Measurements from ENCODE around the gene MRPS34. TPM values are rescaled to one million over a fixed set of nuclear protein-coding genes. Genes with fewer than 3 reads are reported as not detected.

Gene MRPS34
- total RNA-seq, 4 donors from 2014 or later = 102 to 253 (median 121) TPM

GRCh38 chr16:1779234-1779701 lies 6.3 kb upstream of the MRPS34 start:
- Histone ChIP-seq H3K27ac (no peak overlapping the region), H3K9me3 (no peaks in the 10 kb centered on the region), H3K4me1 (peaks cover 13 to 31% (median 26%) of the 10 kb centered on the region in 4 donors), H3K4me3 (no peak overlapping the region), H3K27me3 (no peaks in the 10 kb centered on the region), H3K36me3 (peaks cover 0 to 10% (median 5%) of the 10 kb centered on the region in 4 donors)
- 81 to 100% methylated on average over 1 to 8 of the region's 8 CpGs for WGBS, 2 donors (ENCODE audit: low coverage in 1 of 2)
- intact Hi-C loops (cut with DNase I; ENCODE audit: low total_unique reads) = no loop called here
- TF ChIP-seq, protein P1, sequence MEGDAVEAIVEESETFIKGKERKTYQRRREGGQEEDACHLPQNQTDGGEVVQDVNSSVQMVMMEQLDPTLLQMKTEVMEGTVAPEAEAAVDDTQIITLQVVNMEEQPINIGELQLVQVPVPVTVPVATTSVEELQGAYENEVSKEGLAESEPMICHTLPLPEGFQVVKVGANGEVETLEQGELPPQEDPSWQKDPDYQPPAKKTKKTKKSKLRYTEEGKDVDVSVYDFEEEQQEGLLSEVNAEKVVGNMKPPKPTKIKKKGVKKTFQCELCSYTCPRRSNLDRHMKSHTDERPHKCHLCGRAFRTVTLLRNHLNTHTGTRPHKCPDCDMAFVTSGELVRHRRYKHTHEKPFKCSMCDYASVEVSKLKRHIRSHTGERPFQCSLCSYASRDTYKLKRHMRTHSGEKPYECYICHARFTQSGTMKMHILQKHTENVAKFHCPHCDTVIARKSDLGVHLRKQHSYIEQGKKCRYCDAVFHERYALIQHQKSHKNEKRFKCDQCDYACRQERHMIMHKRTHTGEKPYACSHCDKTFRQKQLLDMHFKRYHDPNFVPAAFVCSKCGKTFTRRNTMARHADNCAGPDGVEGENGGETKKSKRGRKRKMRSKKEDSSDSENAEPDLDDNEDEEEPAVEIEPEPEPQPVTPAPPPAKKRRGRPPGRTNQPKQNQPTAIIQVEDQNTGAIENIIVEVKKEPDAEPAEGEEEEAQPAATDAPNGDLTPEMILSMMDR (IDR thresholded peaks at IDR 0.05) = no peak
- no peak for TF ChIP-seq POLR2A (IDR thresholded peaks at IDR 0.05)
- TF ChIP-seq EP300 (IDR thresholded peaks at IDR 0.05; ENCODE audit: low read depth) = no peak
- TF ChIP-seq POLR2AphosphoS5 (IDR thresholded peaks at IDR 0.05) = no peak
- in situ Hi-C loops (cut with MboI; ENCODE audit: low pct_ligation_motif_present in 1 of 4, low pct_unique_long_range_greater_than_20kb in 1 of 4, low sequenced_read_pairs in 3 of 4) = no loop called here
- no peak for DNase-seq

GRCh38 chr16:1778200-1779179 lies 5.6 kb upstream of the MRPS34 start:
- Histone ChIP-seq H3K27ac (no peak overlapping the region), H3K4me1 (peaks cover 17 to 34% (median 26%) of the 10 kb centered on the region in 4 donors), H3K9me3 (no peaks in the 10 kb centered on the region), H3K27me3 (no peaks in the 10 kb centered on the region), H3K4me3 (no peak overlapping the region), H3K36me3 (peaks cover 0 to 10% (median 5%) of the 10 kb centered on the region in 4 donors)
- intact Hi-C loops (cut with DNase I; ENCODE audit: low total_unique reads) = no loop called here
- WGBS, 2 donors (ENCODE audit: low coverage in 1 of 2) = 85% methylated on average over 34 of the region's 34 CpGs; no CpG with 5 or more reads in 1 of the 2 donors
- in situ Hi-C loops (cut with MboI; ENCODE audit: low pct_ligation_motif_present in 1 of 4, low pct_unique_long_range_greater_than_20kb in 1 of 4, low sequenced_read_pairs in 3 of 4) = no loop called here
- DNase-seq = peak; percentile 10
- peak in 1 of 3 donors; percentile 13 for TF ChIP-seq POLR2AphosphoS5 (IDR thresholded peaks at IDR 0.05)
- TF ChIP-seq, protein P1 (IDR thresholded peaks at IDR 0.05) = no peak

GRCh38 chr16:1777375-1778199 lies 4.7 kb upstream of the MRPS34 start:
- 76% methylated on average over 19 of the region's 36 CpGs; no CpG with 5 or more reads in 1 of the 2 donors for WGBS, 2 donors (ENCODE audit: low coverage in 1 of 2)
- Histone ChIP-seq H3K27ac (no peak overlapping the region), H3K4me1 (peaks cover 17 to 36% (median 24%) of the 10 kb centered on the region in 4 donors), H3K9me3 (no peaks in the 10 kb centered on the region), H3K4me3 (no peak overlapping the region), H3K36me3 (peaks cover 0 to 10% (median 5%) of the 10 kb centered on the region in 4 donors), H3K27me3 (no peaks in the 10 kb centered on the region)
- intact Hi-C loops (cut with DNase I; ENCODE audit: low total_unique reads) (no loop called here), in situ Hi-C loops (cut with MboI; ENCODE audit: low pct_ligation_motif_present in 1 of 4, low pct_unique_long_range_greater_than_20kb in 1 of 4, low sequenced_read_pairs in 3 of 4) (no loop called here)
- TF ChIP-seq, protein P1 (IDR thresholded peaks at IDR 0.05) = no peak
- TF ChIP-seq POLR2AphosphoS5 (IDR thresholded peaks at IDR 0.05) = peak in 1 of 3 donors; percentile 27
- no peak for DNase-seq

GRCh38 chr16:1776991-1777374 lies 4.0 kb upstream of the MRPS34 start:
- Histone ChIP-seq H3K27me3 (no peaks in the 10 kb centered on the region), H3K27ac (no peak overlapping the region), H3K36me3 (peaks cover 0 to 10% (median 5%) of the 10 kb centered on the region in 4 donors), H3K9me3 (no peaks in the 10 kb centered on the region), H3K4me1 (peaks cover 17 to 41% (median 28%) of the 10 kb centered on the region in 4 donors), H3K4me3 (no peak overlapping the region)
- DNase-seq = no peak
- 91% methylated on average over 19 of the region's 22 CpGs; no CpG with 5 or more reads in 1 of the 2 donors for WGBS, 2 donors (ENCODE audit: low coverage in 1 of 2)
- intact Hi-C loops (cut with DNase I; ENCODE audit: low total_unique reads) = no loop called here
- TF ChIP-seq EP300 (IDR thresholded peaks at IDR 0.05; ENCODE audit: low read depth) (no peak), POLR2A (IDR thresholded peaks at IDR 0.05) (no peak), POLR2AphosphoS5 (IDR thresholded peaks at IDR 0.05) (no peak)
- TF ChIP-seq, protein P1 (IDR thresholded peaks at IDR 0.05) = no peak
- in situ Hi-C loops (cut with MboI; ENCODE audit: low pct_ligation_motif_present in 1 of 4, low pct_unique_long_range_greater_than_20kb in 1 of 4, low sequenced_read_pairs in 3 of 4) = no loop called here

Data from transverse colon (tissue), 4 donors.